ENCODE data around the gene SIN3B. TPM values are rescaled to one million over a fixed set of nuclear protein-coding genes. Genes with fewer than 3 reads are reported as not detected.

Gene SIN3B
- polyA plus RNA-seq (2012; rRNA removed) = 29.7 and 31.2 TPM in 2 replicates
- 11.8 and 17.1 TPM in 2 replicates for polyA plus RNA-seq (2012; cell fraction: cytosol; rRNA removed)
- polyA plus RNA-seq (2012; cell fraction: nucleus; rRNA removed) = 156 and 269 TPM in 2 replicates

GRCh38 chr19:16829010-16829821 is at the start of gene SIN3B:
SIN3B (plus strand) TSS chr19:16829398; CDS start chr19:16829421, 23 bp downstream.
- CTCF ChIA-PET = interaction anchor here (0.6 to 1.0 kb wide), 2 partner anchors 58 to 223 kb away, joined by 3 to 4 read pairs; no protein-coding TSS in a partner anchor
- H3K9ac ChIP-seq = peak within 1 kb of the TSS; percentile 78
- H3K36me3 ChIP-seq (replicated peaks in 1 of 2; ENCODE audit: control insufficient read depth in 1 of 2, insufficient read depth in 2 of 2, low read length in 1 of 2) = peaks cover 17 to 23% of the 10 kb centered on the region in 2 experiments
- H4K20me1 ChIP-seq (ENCODE audit: insufficient read depth) = no peaks in the 10 kb centered on the region
- H3K27ac ChIP-seq (ENCODE audit: low read depth in 2 of 2, low read length in 1 of 2) = no peak within 1 kb of the TSS; a peak in 1 of 4 replicates
- peaks cover 7% of the 10 kb centered on the region for H3F3A ChIP-seq (replicated peaks; ENCODE audit: insufficient read depth)
- WGBS (ENCODE audit: low lambda C conversion rate) = 5% methylated on average over 35 of the region's 63 CpGs
- POLR2A ChIA-PET = no interaction called here
- no peaks in the 10 kb centered on the region for H3K27me3 ChIP-seq (ENCODE audit: insufficient read depth)
- peak within 1 kb of the TSS; percentile 80 to 90 for H3K4me3 ChIP-seq (ENCODE audit: low read depth in 2 of 2, low read length in 1 of 2)
- H3K4me1 ChIP-seq (ENCODE audit: control insufficient read depth in 1 of 2, insufficient read depth in 2 of 2, low read depth in 1 of 2, low read length in 1 of 2) = peaks cover 15 to 22% of the 10 kb centered on the region in 2 experiments
- peak within 1 kb of the TSS; percentile 76 for H2AFZ ChIP-seq (ENCODE audit: low read depth)
- H3K79me2 ChIP-seq (ENCODE audit: insufficient read depth) = peaks cover 39% of the 10 kb centered on the region
- peak; percentile 97 for DNase-seq
- no peaks in the 10 kb centered on the region for H3K9me3 ChIP-seq
- peak within 1 kb of the TSS; percentile 95 for H3K4me2 ChIP-seq
- H3K9me2 ChIP-seq = no peaks in the 10 kb centered on the region
- TF ChIP-seq EP300 (IDR thresholded peaks at IDR 0.05; ENCODE audit: borderline replicate concordance in 1 of 2, low read depth in 1 of 2, low read length in 1 of 2) (no peak), CTCF (IDR thresholded peaks at IDR 0.05) (no peak), RAD21 (IDR thresholded peaks at IDR 0.05; ENCODE audit: low read length) (no peak), FOSL2 (IDR thresholded peaks at IDR 0.05; ENCODE audit: borderline replicate concordance, low read depth) (no peak), JUND (IDR thresholded peaks at IDR 0.05) (no peak), NRF1 (IDR thresholded peaks at IDR 0.05; ENCODE audit: low read depth, low read length) (peak; percentile 93), CHD2 (IDR thresholded peaks at IDR 0.05; ENCODE audit: low read length, partially characterized antibody) (peak; percentile 50), POLR2AphosphoS5 (IDR thresholded peaks at IDR 0.05; ENCODE audit: low read depth, low read length) (peak; percentile 74), RFX5 (IDR thresholded peaks at IDR 0.05; ENCODE audit: low read length) (no peak), TCF12 (IDR thresholded peaks at IDR 0.05) (no peak), ELF1 (IDR thresholded peaks at IDR 0.05) (no peak), RCOR1 (IDR thresholded peaks at IDR 0.05; ENCODE audit: low read length) (no peak), FOXJ3 (CRISPR knock-in tag; IDR thresholded peaks at IDR 0.05) (no peak), PBX3 (IDR thresholded peaks at IDR 0.05) (no peak), MEF2A (IDR thresholded peaks at IDR 0.05; ENCODE audit: borderline replicate concordance, low read depth) (no peak), REST (IDR thresholded peaks at IDR 0.05; ENCODE audit: low read depth, low read length) (no peak), IRF3 (IDR thresholded peaks at IDR 0.05; ENCODE audit: low read depth, low read length) (no peak), MXI1 (IDR thresholded peaks at IDR 0.05; ENCODE audit: low read depth, low read length) (peak; percentile 81), USF2 (IDR thresholded peaks at IDR 0.05; ENCODE audit: borderline replicate concordance, low read depth, low read length) (no peak), ZBTB33 (IDR thresholded peaks at IDR 0.05; ENCODE audit: borderline replicate concordance, low read depth) (no peak), RXRA (IDR thresholded peaks at IDR 0.05; ENCODE audit: borderline replicate concordance, low read depth) (no peak), GATA2 (CRISPR knock-in tag; IDR thresholded peaks at IDR 0.05) (0 out of 2 replicates have a peak, but pooled peaks have one; percentile 11)

Data from SK-N-SH (cell line).